LNCaP clone FGC (cell line): Measurements from ENCODE around the gene SLAMF8.

Experiments used
- DNase-seq: peaks from one replicate; pipeline ENCODE4 v3.0.0-alpha.2; 2011; ENCODE audit warnings: low read depth
- H3K4me3 ChIP-seq: 2 replicates; pipeline ENCODE4 v1.5.1; 2011; ENCODE audit warnings: mild to moderate bottlenecking, low read depth, low read length, control low read depth
- TF ChIP-seq, protein P1 (sequence below): IDR thresholded peaks from 2 replicates; pipeline ENCODE4 v1.5.1; 2012; ENCODE audit warnings: mild to moderate bottlenecking; ENCODE audit not compliant: control insufficient read depth, insufficient read depth; ENCODE audit errors: extremely low read depth

SLAMF8 gene

DNA sequence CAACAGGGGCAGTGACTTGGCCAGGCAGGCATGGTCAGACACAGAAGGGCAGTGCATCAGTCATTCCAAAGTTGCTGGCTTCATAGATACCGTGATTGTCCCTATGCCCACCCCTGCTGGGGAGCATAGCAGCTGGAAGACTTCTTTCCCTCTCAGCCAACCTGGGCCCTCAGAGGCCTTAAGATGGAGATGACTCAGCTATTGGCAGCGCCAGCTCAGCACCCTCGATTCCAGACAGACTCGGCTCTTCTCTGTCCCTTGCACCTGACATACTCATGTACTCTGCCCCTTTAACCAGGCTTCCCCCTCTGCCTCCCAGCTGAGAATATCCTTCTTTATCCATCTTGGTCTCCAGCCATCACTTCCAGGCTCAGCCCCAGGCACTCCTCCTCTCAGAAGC, 16.8 kb downstream of the SLAMF8 start:
- no peak for DNase-seq
- TF ChIP-seq, protein P1, sequence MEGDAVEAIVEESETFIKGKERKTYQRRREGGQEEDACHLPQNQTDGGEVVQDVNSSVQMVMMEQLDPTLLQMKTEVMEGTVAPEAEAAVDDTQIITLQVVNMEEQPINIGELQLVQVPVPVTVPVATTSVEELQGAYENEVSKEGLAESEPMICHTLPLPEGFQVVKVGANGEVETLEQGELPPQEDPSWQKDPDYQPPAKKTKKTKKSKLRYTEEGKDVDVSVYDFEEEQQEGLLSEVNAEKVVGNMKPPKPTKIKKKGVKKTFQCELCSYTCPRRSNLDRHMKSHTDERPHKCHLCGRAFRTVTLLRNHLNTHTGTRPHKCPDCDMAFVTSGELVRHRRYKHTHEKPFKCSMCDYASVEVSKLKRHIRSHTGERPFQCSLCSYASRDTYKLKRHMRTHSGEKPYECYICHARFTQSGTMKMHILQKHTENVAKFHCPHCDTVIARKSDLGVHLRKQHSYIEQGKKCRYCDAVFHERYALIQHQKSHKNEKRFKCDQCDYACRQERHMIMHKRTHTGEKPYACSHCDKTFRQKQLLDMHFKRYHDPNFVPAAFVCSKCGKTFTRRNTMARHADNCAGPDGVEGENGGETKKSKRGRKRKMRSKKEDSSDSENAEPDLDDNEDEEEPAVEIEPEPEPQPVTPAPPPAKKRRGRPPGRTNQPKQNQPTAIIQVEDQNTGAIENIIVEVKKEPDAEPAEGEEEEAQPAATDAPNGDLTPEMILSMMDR = no peak
- no peak overlapping the region for H3K4me3 ChIP-seq

DNA sequence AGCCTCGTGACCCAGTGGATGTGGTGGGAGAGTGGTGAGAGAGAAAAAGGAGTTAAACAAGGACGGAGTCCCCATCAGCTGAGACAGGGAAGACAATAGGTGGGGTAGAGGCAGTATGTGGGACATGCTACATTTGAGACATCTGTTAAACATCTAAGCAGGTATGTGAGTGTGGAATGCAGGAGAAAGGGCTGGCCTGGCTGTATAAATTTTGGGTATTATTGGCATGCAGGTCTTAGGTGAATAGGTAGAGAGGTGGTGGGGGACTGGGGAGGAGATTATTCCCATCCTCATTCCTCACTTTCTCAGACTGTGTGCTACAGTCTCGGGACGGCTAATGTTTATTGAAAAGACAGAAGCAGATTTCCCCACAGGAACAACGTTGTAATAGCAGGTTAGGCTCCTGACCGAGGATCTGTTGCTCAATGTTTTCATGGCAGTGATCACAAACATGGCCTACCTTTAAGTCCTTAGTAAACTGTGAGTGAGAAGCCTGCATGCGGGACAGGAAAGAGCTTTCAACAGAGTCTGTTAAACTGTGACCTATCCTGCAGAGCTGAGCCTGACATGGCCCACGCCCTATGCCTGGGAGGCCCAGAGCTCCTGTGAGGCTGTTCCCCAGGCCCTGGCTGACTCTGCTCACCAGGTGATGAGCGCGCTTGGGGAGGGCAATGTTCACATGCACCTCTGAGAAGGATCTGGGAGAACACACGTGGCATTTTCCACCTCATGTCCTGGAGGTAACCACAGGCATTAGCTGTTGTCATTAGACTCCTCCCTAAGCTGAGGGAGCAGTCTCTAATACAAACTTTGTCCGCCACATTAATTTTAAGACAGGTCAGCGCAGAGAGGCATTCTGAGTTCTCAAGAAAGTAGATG, 19.3 kb downstream of the SLAMF8 start:
- no peak overlapping the region for H3K4me3 ChIP-seq
- DNase-seq = no peak
- TF ChIP-seq, protein P1 = no peak

- no peak overlapping the region for H3K4me3 ChIP-seq
- DNase-seq = no peak
- TF ChIP-seq, protein P1 = no peak
Measured at GRCh38 chr1:159847231-159847630, 20.6 kb downstream of the SLAMF8 start.

DNA sequence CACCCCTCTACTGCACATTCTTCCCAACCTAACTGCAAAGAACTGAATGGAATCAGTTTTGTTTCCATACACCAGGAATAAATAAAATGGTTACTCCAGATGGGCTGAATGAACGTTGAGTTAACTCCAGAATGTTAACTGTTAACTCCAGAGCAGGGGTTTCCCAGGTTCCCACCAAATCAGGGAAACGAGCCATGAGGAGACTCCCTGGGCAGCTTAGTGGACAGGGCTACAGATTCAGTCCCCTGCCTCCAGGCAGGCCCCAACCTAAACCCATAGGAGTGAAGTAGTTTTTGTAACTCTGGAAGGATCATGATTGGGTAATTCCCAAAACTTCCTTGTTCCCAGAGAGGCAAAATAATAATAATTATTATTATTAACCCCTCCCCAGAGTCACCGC, 21.7 kb downstream of the SLAMF8 start:
- DNase-seq = no peak

GRCh38 chr1:159849626-159850366, 23.1 kb downstream of the SLAMF8 start:
- H3K4me3 ChIP-seq = no peak overlapping the region
- peak; percentile 33 for DNase-seq
- TF ChIP-seq, protein P1 = no peak

More for the DNA sequence above, 21.7 kb downstream of the SLAMF8 start:
- no peak overlapping the region for H3K4me3 ChIP-seq
- TF ChIP-seq, protein P1 = no peak

DNA sequence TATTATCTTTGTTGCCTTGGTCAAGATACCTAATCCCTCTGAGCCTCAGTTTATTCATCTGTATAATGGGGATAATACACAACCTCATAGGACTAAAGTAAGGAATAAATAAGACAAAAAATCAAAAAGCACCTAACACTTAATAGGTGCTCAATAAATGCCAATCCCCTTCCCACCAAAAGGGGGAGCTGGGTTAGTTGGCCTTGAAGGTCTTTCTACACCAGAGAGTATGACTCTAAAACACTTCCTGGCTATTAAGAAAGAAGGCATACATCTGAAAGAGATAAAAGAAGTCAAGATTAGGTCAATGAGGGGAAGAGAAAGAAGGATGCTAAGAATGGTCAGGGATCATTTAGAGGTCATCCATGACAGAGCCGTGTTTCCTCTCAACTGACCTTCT, 24.7 kb downstream of the SLAMF8 start:
- DNase-seq = no peak
- TF ChIP-seq, protein P1 = no peak
- no peak overlapping the region for H3K4me3 ChIP-seq
